HG03159 (cell line): ENCODE measurements around the gene ZNF335.
"Not testable (repeated sequence)": the region's sequence is repeated elsewhere in the genome, so short reads cannot be mapped to it uniquely, and the experiment has no call there.

Experiments used
- ATAC-seq: cut with Tn5 transposase; IDR thresholded peaks from one replicate; pipeline ENCODE4 v1.9.1; 2021; ENCODE audit warnings: mild to moderate bottlenecking, moderate library complexity; ENCODE audit not compliant: unreplicated experiment

ZNF335 gene

DNA sequence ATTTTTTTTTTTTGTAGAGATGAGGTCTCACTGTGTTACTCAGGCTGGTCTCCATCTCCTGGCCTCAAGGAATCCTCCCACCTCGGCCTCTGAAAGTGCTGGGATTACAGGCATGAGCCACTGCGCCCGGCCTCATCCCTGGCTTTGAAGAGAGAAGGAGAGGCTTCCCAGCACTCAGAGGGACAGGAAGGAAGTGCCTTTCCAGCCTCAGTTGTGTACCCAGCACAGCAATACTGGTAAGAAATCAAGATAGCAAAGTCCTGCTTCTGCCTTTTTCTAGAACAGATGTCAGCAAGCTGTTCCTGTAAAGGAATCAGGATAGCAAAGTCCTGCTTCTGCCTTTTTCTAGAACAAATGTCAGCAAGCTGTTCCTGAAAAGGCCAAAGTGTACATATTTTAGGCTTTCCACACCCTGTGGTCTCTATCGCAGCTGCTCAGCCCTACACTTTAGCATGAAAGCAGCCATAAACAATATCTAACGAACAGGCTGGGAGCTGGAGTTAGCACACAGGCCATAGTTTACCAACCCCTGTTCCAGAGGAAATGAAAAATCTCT is 53.7 kb downstream of the ZNF335 start:
- ATAC-seq, result no peak

DNA sequence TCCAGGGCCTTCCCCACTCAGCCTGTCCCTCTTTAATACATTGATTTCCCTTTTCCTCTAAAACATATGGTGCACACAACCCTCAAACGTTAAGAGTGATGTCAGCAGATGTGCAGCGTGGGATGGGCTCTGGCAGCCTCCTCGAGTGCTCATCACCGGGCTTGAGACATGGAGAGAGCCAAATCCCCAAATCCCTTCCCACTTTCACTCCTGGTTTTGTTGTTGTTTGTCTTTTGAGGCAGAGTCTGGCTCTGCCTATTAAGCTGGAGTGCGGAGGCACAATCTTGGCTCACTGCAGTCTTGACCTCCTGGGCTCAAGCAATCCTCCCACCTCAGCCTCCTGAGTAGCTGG is 54.2 kb downstream of the ZNF335 start:
- no peak for ATAC-seq

DNA sequence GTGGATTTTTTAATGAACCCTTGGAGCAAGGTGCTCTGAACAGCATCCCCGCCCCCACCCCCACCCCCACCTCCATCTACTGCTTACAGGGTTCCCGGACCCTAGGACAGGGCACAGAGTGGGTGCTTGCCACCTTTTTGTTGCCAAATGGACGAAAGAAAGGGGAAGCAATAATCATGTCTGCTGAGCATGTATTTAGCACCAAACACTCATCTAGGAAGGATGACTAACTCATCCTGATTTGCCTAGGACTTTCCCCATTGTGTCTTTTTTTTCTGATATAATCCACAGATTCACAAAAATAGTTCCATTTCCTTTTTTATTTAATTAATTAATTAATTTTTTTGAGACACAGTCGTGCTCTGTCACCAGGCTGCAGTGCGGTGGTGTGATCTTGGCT is 58.9 kb downstream of the ZNF335 start:
- no peak for ATAC-seq

DNA sequence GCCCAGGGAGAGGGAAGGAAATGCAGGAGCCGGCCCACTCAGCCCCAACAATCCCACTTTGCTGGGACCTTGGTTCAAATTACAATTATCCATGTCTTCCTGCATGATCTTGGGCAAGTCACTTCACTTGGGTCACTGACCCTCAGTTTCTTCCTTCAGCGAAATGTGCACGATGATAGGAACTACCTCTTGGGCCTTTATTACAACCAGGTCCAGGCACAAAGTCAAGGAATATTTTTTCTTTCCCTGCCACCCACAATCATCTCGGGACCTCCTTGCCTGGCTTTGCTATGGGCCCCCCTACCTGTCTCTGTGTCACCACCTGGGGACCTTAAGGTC is 59.7 kb downstream of the ZNF335 start:
- ATAC-seq, result no peak

DNA sequence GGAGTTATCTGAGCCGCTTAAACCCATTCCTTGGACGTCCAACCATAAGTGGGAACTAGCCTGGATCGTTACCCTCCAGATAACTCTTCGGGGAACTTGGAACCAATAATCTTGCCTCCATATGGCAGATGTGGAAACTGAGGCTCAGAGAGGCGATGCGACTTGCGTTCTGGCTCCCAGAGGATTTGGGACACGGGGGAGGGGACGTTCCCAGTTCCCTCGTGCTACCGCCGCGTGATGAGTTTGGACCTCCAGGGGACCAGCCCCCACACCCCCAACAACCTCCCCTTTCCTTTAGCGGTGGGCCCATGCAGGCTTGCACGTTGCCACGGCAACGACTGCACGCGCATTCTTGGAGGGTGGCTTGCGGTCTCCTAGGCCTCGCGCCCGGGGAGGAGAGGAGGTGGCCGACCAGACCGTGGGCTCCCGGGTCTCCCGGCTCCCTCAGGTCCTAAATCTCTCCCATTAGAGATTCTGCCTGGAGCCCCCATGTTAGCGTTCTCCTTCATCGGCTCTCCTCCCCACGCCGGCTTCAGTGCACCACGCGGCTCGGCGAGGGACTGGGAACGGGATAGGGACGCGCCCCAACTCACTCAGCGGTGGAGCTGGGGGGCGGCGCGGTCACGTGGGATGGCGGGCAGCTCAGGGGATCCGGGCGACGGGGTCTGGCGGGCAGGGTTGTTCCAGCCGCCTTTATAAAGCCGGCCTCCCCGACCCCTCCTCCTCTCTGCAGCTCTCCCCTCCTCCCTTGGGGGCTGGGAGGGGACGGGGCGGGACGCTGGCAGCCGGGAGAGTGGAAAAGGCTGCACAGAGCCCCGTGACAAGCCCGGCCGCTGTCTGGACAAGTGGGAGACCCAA is 60.3 kb downstream of the ZNF335 start, which contains the start of gene PLTP:
Gene PLTP, minus strand, starts transcription at position 670 of the 858 bp plus-strand sequence. CDS start 703 bp downstream, outside the sequence.
- ATAC-seq, result peak; percentile 4

DNA sequence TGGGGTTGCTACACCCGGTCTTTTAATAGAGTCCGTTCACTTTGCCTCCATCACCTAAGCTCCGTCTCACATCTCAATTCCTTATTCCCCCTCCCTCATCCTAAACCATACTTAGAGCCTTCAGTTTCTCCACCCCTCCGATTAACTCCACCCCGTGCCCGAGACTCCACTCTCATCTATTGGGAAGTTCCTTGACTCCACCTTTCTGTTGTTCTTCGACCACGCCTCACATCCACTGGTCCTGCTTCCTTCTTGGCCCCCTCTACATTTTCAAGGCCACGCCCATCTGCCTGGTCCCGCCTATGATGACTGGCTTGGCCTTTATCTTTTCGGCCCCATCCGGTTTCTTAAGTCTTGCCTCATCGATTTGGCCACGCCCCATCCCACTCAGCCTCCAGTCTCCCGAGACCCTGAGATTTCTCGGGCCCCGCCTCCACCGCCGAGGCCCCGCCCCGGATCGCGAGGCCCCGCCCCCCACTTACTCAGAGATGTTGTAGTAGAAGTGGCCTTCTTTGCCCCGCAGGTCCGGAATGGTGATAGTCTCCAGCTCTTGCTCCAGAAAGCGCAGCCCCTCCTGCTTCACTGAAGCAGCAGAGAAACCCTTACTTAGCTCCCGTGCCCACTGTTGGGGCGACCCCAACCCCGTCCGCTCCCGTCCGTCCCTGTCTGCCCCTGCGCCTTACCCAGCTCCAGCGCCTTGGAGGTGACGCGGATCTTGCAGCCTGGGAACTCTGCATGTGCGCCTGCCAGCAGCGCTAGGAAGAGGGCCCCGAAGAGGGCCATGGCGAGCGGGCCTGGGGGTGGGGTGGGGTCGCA is 61.1 kb downstream of the ZNF335 start:
- peak; percentile 89 for ATAC-seq

DNA sequence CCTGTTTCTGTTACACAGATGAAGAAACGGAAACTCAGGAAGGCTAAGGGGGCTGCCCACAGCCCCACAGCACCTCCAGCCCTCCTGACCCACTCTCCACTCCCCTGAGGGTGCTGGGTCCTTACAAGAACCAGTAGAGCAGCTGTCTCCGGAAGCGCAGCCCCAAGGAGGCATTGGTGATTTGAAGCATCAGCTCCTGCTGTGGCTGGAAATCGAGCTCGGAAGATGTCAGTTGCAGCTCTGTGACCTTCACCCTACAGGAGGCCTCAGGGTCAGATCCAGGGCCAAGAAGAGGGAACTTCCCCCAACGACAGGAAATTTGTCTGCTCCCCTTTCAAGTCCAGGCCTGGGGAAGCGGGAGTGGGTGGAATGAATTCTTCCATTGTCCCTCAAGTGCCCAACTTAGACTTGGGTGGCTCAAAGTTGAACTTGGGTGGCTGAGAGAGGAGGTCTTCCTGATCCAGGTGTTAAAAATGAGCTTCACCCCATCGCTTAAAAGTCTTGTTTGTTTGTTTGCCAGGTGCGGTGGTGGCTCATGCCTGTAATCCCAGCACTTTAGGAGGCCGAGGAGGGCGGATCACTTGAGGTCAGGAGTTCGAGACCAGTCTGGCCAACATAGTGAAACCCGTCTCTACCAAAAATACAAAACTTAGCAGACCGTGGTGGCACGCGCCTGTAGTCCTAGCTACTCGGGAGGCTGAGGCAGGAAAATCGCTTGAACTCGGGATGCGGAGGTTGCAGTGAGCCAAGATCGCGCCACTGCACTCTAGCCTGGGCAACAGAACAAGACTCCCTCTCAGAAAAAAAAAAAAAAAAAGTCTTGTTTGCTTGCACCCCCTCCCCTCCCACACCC is 62.0 kb downstream of the ZNF335 start:
- no peak for ATAC-seq

DNA sequence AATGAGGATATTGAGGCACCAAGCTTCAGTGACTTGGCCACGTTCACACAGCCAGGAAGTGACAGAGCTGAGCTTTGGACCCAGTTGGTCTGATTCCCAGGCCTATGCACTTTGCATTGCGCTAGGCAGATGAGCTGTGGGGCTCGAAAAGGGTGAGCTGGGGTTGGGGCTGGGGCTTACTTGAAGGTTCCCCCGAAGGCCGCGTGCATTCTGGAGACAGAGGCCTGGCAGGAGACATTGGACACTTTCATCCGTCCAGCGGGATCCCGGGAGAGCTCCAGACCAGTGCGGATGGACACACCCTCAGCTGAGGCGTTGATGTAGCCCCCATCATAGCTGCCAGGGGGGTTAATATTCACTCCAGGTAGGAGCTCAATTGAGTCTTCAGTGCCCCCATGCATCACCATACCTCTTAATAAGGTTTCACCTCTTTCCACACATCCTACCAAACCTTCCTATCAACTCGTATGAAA is 62.6 kb downstream of the ZNF335 start:
- ATAC-seq, result no peak

DNA sequence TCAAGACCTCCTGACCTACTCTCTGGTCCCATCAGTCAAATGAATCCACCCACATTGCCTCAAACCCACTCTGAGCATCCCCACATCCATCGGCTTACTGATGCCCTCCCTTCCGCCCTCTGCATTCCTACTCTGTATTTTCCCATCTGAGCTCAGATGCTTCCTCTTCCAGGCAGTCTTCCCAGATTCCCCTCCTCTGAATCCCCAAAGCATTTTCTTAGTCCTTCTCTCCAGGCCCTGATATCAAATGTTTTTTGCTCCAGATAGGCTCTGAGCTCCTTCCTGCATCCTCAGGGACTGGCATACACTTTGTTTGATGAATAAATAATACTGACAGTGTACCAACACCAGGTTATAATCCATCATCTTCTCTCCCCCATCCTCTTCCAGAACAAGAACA is 63.9 kb downstream of the ZNF335 start:
- no peak for ATAC-seq

DNA sequence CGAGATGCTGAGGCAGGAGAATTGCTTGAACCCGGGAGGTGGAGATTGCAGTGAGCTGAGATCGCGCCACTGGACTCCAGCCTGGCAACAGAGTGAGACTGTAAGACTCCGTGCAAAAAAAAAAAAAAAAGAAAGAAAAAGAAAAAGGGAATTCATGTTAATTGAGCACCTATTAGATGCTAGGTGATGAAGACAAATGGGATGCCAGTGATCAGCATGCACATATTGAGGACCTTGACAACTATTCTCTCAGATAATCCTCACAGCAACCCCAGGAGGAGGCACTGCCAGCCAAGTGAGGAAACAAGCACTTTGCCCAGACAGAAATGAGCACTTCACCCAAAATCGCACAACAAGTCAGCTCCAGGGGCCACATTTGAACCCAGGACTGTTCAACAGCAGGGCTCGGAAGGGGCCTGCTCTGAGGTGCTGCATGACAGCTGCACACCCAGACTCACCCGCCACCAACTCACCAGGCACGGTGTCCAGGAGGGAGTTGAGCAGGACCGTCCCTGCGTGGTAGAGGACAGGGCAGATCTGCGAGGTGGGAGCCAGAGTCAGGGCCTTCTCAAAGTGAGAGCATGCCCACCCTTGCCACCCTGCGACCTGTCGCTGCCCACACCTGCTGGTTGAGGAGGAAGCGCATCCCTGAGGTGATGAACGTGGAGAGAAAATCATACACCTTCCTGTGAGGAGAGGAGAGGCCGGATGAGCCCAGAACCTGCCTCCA is 64.6 kb downstream of the ZNF335 start:
- no peak for ATAC-seq

DNA sequence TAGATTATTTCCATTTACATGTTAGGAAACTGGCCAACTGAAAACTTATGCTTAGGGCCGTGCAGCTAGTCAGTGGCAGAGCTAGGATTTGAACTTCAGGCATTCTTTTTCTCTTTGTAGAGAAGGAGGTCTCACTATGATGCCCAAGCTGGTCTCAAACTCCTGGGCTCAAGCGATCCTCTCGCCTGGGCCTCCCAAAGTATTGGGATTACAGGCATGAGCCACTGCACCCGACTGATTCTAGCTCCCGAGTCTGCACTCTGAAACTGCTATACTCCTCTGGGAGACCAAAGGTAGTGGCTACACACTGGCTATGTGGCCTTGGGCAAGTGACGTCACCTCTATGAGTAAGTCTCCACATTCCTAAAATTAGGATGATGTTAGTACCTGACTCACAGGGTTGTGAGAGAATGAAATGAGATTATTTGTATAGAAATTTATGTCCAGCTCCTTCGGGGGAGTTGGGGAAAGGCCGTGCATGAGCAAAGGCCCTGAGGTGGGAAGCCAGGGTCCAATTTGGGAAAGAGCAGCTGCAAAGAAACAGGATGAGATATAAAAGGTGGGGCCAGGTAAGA is 66.4 kb downstream of the ZNF335 start:
- ATAC-seq, result no peak

DNA sequence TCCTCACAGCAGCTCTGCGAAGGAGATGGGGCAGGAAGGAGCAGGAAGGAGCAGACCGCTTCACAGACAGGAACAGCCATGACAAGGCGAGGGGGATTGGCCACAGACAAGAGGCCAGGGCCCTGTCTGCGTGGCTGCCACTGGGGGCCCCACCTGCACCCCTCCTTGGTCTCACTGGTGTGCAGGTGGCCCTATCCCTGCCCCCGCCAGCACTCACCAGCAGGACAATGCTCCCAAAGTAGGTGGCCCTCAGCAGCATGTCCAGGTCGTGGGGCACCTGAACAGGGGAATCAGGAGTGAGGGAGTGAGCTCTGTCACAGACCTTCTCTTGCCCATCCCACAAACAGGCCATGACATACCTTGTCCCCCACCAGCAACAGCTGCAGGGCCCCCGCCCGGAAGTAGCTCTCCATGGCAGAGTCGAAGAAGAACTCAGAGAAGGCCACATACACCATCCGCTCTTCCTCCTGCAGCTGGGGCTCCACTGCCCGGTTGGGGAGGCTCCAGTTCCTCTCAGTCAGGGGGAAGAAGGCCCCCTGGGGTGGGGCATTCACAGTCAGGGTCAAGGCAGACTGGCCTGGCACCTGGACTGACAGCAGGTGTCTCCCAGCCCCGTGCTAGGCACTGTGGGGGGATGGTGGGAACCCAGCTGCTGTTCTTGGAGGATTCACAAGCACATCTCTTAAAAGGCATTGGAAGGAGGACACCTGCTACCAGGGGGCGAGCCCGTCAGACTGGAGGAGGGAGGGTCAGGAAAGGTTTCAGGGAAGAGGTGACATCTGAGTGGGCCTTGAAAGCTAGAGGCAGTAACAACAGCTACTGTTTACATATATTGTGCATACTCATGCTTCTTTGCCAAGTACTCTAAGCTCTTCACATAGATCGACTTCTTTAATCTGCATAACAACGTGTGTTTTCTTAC is 67.2 kb downstream of the ZNF335 start:
- no peak for ATAC-seq

DNA sequence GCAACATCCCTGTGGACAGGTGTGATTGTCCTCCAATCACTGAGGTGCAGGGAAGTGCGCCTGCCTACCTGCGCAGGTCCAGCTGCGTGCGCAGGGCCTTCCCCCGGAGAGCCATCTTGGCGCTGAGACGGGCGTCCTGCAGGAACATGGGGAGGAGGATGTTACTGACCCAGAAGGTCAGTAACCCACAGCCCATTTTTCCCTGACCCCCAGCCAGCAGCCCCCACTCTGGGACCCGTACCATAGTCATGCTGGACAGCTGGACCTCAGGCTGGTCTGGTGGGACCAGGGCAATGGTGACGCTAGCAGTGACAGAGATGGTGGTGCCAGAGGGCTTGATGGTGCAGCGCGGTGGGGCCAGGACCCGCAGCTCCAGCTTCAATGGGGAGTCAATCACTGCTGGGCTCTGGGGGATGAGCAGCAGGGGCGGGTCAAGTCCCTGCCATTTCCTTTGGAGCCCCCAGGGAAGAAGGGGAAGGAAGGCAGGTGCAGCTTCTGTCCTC is 69.8 kb downstream of the ZNF335 start:
- no peak for ATAC-seq

DNA sequence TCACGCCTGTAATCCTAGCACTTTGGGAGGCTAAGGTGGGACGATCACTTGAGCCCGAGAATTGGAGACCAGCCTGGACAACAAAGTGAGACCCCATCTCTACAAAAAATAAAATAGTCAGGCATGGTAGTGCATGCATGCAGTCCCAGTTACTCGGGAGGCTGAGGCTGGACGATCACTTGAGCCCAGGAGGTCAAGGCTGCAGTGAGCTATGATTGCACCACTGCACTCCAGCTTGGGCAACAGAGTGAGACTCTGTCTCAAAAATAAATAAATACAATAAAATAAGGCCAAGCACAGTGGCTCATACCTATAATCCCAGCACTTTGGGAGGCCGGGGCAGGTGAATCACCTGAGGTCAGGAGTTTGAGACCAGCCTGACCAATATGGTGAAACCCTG is 70.7 kb downstream of the ZNF335 start:
- ATAC-seq, result not testable (repeated sequence)

DNA sequence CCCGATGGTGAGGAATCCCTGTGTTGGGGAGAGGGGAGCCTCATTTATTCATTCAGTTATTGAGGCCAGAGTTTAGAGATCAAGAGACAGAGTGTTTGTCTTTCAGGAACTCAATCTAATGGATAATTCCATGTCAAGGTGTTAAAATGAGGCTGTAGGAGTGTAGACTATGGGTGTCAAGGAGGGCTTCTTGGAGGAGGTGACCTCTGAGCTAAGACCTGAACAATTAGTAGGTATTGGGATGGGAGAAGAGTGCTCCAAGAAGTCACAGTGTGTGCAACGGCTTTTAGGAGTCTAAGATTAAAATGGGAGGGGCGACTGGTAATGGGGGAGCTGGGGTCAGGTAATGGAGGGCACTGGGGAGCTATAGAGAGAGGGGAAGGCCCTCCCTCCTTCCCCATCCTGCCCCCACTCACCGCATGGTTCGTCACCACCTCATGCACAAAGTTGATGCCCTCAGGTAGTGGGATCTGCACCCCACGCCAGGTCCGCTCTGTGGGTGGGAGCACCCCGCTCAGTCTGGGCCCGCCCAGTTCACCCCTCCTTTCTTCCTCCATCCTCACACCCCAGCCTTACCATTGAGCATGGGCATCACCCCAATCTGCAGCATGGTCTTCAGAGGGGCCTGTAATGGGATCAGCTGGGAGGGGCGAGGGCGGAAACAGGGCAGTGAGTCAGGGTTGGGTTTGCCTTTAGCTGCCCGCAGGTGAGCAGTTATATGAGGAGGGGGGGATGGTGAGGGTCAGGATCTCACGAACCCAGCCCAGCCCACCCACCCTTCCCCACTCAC is 72.8 kb downstream of the ZNF335 start:
- no peak for ATAC-seq
